HEK293 (cell line): ENCODE data around the gene TNS1.

Experiments
- CTCF ChIA-PET: fragments of 350-600 bp; formaldehyde crosslinking; extraction: SDS; loops from one replicate; lab custom pipeline; 2021; ENCODE audit warnings: antibody characterized with exemption; lab: Yijun Ruan, JAX
- POLR2A ChIA-PET: fragments of 300-600 bp; formaldehyde crosslinking; extraction: SDS; loops from one replicate; lab custom pipeline; 2020; ENCODE audit warnings: antibody characterized with exemption, inconsistent platforms; lab: Yijun Ruan, JAX
- H3K27ac ChIP-seq: fragments of 200-500 bp; sonication (Bioruptor generic); 2 replicates; pipeline ENCODE4 v1.5.1; 2014; ENCODE audit warnings: low read depth, low read length, control low read depth, inconsistent platforms; ENCODE audit errors: extremely low read depth
- H3K36me3 ChIP-seq, 2 experiments: fragments of 200-500 bp in 1 of 2; sonication (Bioruptor generic) in 1 of 2; 1 replicate in 1 of 2; 2 replicates in 1 of 2; pipeline ENCODE4 v1.5.1; 2014 to 2017; ENCODE audit warnings: inconsistent platforms in 2 of 2, low read length in 2 of 2; ENCODE audit not compliant: control insufficient read depth in 2 of 2, insufficient read depth in 1 of 2
- H3K4me1 ChIP-seq: fragments of 200-500 bp; sonication (Bioruptor generic); 2 replicates; pipeline ENCODE4 v1.5.1; 2014; ENCODE audit warnings: mild to moderate bottlenecking, low read length, inconsistent platforms; ENCODE audit not compliant: control insufficient read depth, insufficient read depth
- H3K4me3 ChIP-seq: 2 replicates; pipeline ENCODE4 v1.5.1; 2011; ENCODE audit warnings: low read depth, mild to moderate bottlenecking, control low read depth, low read length, moderate library complexity
- H3K9me3 ChIP-seq: fragments of 200-500 bp; sonication (Bioruptor generic); 2 replicates; pipeline ENCODE4 v1.5.1; 2014; ENCODE audit warnings: low read depth, low read length, inconsistent platforms; ENCODE audit not compliant: control insufficient read depth, insufficient read depth
- BCL11A ChIP-seq: fragments of 450-650 bp; formaldehyde crosslinking; IDR thresholded peaks from 2 replicates; pipeline ENCODE4 v1.5.1; 2016; ENCODE audit warnings: low read depth, missing biosample characterization, missing genetic modification characterization
- EGR2 ChIP-seq: fragments of 450-650 bp; formaldehyde crosslinking; IDR thresholded peaks from 2 replicates; pipeline ENCODE4 v1.5.1; 2016; ENCODE audit warnings: low read depth, missing biosample characterization, missing genetic modification characterization
- OVOL3 ChIP-seq: fragments of 450-650 bp; formaldehyde crosslinking; IDR thresholded peaks from 2 replicates; pipeline ENCODE4 v1.5.1; 2016; ENCODE audit warnings: missing biosample characterization, missing genetic modification characterization
- YY2 ChIP-seq: fragments of 450-650 bp; formaldehyde crosslinking; IDR thresholded peaks from 2 replicates; pipeline ENCODE4 v1.5.1; 2016; ENCODE audit warnings: missing biosample characterization, missing genetic modification characterization
- ZBTB20 ChIP-seq: fragments of 450-650 bp; formaldehyde crosslinking; IDR thresholded peaks from 2 replicates; pipeline ENCODE4 v1.5.1; 2016; ENCODE audit warnings: missing biosample characterization, missing genetic modification characterization
- ZBTB8A ChIP-seq: fragments of 450-650 bp; formaldehyde crosslinking; IDR thresholded peaks from 2 replicates; pipeline ENCODE4 v1.5.1; 2016; ENCODE audit warnings: missing biosample characterization, missing genetic modification characterization
- ZFP37 ChIP-seq: fragments of 450-650 bp; formaldehyde crosslinking; IDR thresholded peaks from 2 replicates; pipeline ENCODE4 v1.5.1; 2016; ENCODE audit warnings: missing biosample characterization, missing genetic modification characterization
- ZNF133 ChIP-seq: fragments of 450-650 bp; formaldehyde crosslinking; IDR thresholded peaks from 2 replicates; pipeline ENCODE4 v1.5.1; 2016; ENCODE audit warnings: missing biosample characterization, missing genetic modification characterization
- ZNF19 ChIP-seq: fragments of 450-650 bp; formaldehyde crosslinking; IDR thresholded peaks from 2 replicates; pipeline ENCODE4; 2016; ENCODE audit warnings: missing biosample characterization, missing genetic modification characterization, low read depth
- ZNF274 ChIP-seq, 2 experiments: fragments of 200-500 bp in 1 of 2; fragments of 450-650 bp in 1 of 2; sonication (Bioruptor generic) in 1 of 2; formaldehyde crosslinking in 1 of 2; IDR thresholded peaks; 2 replicates each; pipeline versions ENCODE4 v1.5.1 to v1.6.1; 2014 to 2016; ENCODE audit warnings: borderline replicate concordance in 1 of 2, inconsistent platforms in 1 of 2, low read length in 1 of 2, missing biosample characterization in 1 of 2, missing genetic modification characterization in 1 of 2
- ZNF311 ChIP-seq: fragments of 450-650 bp; formaldehyde crosslinking; IDR thresholded peaks from 2 replicates; pipeline ENCODE4 v1.5.1; 2017; ENCODE audit warnings: missing biosample characterization, missing genetic modification characterization, borderline replicate concordance
- ZNF514 ChIP-seq: fragments of 450-650 bp; formaldehyde crosslinking; IDR thresholded peaks from 2 replicates; pipeline ENCODE4 v1.5.1; 2016; ENCODE audit warnings: missing biosample characterization, missing genetic modification characterization
- ZNF776 ChIP-seq: fragments of 450-650 bp; formaldehyde crosslinking; IDR thresholded peaks from 2 replicates; pipeline ENCODE4 v1.5.0; 2017; ENCODE audit warnings: missing biosample characterization, missing genetic modification characterization, borderline replicate concordance
- ZNF837 ChIP-seq: fragments of 450-650 bp; formaldehyde crosslinking; IDR thresholded peaks from 2 replicates; pipeline ENCODE4 v1.5.1; 2016; ENCODE audit warnings: missing biosample characterization, missing genetic modification characterization
- TF ChIP-seq, protein P1 (sequence below): fragments of 450-650 bp; formaldehyde crosslinking; IDR thresholded peaks from 2 replicates; pipeline ENCODE4 v1.5.1; 2017; ENCODE audit warnings: missing biosample characterization, missing genetic modification characterization
- TF ChIP-seq, protein P2 (sequence below): fragments of 450-650 bp; IDR thresholded peaks from 2 replicates; pipeline ENCODE4 v1.5.1; 2018; ENCODE audit warnings: missing biosample characterization, missing genetic modification characterization
- TF ChIP-seq, protein P3 (sequence below): fragments of 450-650 bp; formaldehyde crosslinking; optimal IDR thresholded peaks from 2 replicates; pipeline ENCODE3; 2016; ENCODE audit warnings: missing biosample characterization, mild to moderate bottlenecking, missing genetic modification characterization
- TF ChIP-seq, protein P4 (sequence below): fragments of 450-650 bp; formaldehyde crosslinking; IDR thresholded peaks from 2 replicates; pipeline ENCODE4 v1.5.1; 2016; ENCODE audit warnings: missing biosample characterization, missing genetic modification characterization
- TF ChIP-seq, protein P5 (sequence below): fragments of 450-650 bp; formaldehyde crosslinking; IDR thresholded peaks from 2 replicates; pipeline ENCODE4 v1.5.0; 2017; ENCODE audit warnings: missing biosample characterization, missing genetic modification characterization, borderline replicate concordance

TNS1 gene

DNA sequence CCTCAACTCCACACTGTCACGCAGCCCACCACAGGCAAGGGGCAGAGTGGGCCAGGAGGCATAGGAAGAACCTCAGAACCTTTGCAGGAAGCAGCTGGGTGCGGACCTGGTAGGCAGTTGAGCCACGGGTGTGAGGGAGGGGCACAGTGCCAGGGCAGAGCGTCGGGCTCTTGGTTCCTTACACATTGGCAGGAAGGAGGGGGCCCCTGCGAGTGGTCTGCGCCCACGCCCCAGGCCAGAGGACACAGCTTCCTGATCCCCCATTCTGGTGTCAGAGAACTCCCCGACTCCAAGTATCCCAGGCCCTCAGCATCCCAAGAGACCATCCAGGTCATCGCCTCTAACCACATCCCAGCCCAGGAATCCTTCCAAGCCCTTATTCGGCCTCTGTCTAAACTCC is 61.5 kb downstream of the TNS1 start (continued):
- TF ChIP-seq, protein P1, sequence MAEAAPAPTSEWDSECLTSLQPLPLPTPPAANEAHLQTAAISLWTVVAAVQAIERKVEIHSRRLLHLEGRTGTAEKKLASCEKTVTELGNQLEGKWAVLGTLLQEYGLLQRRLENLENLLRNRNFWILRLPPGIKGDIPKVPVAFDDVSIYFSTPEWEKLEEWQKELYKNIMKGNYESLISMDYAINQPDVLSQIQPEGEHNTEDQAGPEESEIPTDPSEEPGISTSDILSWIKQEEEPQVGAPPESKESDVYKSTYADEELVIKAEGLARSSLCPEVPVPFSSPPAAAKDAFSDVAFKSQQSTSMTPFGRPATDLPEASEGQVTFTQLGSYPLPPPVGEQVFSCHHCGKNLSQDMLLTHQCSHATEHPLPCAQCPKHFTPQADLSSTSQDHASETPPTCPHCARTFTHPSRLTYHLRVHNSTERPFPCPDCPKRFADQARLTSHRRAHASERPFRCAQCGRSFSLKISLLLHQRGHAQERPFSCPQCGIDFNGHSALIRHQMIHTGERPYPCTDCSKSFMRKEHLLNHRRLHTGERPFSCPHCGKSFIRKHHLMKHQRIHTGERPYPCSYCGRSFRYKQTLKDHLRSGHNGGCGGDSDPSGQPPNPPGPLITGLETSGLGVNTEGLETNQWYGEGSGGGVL (tag by site-specific recombination), result no peak
- TF ChIP-seq, protein P2, sequence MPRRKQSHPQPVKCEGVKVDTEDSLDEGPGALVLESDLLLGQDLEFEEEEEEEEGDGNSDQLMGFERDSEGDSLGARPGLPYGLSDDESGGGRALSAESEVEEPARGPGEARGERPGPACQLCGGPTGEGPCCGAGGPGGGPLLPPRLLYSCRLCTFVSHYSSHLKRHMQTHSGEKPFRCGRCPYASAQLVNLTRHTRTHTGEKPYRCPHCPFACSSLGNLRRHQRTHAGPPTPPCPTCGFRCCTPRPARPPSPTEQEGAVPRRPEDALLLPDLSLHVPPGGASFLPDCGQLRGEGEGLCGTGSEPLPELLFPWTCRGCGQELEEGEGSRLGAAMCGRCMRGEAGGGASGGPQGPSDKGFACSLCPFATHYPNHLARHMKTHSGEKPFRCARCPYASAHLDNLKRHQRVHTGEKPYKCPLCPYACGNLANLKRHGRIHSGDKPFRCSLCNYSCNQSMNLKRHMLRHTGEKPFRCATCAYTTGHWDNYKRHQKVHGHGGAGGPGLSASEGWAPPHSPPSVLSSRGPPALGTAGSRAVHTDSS, result no peak
- TF ChIP-seq OVOL3, result no peak
- TF ChIP-seq ZBTB8A (tag by site-specific recombination), result no peak
- TF ChIP-seq ZNF311 (tag by site-specific recombination), result no peak
- no peak for TF ChIP-seq BCL11A
- TF ChIP-seq ZNF133 (tag by site-specific recombination), result no peak
- TF ChIP-seq, protein P3, sequence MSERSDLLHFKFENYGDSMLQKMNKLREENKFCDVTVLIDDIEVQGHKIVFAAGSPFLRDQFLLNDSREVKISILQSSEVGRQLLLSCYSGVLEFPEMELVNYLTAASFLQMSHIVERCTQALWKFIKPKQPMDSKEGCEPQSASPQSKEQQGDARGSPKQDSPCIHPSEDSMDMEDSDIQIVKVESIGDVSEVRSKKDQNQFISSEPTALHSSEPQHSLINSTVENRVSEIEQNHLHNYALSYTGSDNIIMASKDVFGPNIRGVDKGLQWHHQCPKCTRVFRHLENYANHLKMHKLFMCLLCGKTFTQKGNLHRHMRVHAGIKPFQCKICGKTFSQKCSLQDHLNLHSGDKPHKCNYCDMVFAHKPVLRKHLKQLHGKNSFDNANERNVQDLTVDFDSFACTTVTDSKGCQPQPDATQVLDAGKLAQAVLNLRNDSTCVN (tag by site-specific recombination), result no peak
- TF ChIP-seq ZNF19 (tag by site-specific recombination), result no peak
- TF ChIP-seq ZNF837 (tag by site-specific recombination), result no peak
- TF ChIP-seq EGR2 (tag by site-specific recombination), result no peak
- TF ChIP-seq ZBTB20, result no peak
- TF ChIP-seq, all 188 proteins: peak for 0

DNA sequence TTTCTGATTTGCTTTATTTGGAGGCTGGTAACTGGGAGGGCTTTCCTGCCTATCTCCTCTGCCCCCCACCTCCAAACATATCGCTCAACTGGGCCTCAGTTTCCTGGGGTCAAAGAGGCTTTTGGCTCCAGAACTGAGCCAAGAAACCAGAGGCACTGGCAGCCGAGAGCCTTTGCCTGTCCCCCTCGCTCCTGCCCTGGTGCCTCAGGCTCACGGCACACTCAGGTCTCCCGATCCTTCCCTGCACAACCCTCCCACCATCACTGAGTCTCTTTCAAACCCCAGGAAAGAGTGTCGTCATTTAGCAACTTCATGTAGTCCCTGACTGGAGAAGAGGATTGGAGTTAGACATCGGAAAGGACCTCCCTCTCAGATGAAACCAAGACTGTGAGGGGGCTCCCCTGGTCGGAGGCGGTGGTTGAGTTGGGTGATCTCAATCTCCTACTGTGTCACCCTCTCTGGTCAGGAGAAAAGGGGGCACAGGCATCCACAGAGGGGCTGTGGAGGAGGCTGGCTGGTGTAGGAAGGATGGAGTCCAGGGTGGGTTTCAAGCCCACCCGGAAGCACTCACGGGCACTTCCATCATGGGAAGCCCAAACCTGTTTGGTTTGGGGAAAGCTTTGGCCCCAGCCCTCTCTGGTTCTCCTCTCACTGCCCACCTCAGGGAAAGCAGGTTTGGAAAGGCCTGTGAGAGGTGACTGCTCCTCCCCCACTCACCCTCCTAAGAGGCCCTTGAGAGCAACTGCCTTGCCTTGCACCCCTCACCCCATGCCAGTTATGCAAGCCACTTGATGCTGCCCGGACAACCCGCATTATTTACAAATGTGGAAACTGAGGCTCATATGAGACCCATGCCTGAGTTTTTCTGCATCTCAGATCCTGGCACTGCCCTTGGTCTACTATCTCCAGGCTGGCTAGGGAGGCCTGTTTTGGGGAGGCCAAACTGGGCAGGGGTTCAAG is 62.3 kb downstream of the TNS1 start:
- TF ChIP-seq ZNF514, result no peak
- TF ChIP-seq ZFP37 (tag by site-specific recombination), result no peak
- no peak for TF ChIP-seq YY2 (tag by site-specific recombination)
- TF ChIP-seq, protein P4, sequence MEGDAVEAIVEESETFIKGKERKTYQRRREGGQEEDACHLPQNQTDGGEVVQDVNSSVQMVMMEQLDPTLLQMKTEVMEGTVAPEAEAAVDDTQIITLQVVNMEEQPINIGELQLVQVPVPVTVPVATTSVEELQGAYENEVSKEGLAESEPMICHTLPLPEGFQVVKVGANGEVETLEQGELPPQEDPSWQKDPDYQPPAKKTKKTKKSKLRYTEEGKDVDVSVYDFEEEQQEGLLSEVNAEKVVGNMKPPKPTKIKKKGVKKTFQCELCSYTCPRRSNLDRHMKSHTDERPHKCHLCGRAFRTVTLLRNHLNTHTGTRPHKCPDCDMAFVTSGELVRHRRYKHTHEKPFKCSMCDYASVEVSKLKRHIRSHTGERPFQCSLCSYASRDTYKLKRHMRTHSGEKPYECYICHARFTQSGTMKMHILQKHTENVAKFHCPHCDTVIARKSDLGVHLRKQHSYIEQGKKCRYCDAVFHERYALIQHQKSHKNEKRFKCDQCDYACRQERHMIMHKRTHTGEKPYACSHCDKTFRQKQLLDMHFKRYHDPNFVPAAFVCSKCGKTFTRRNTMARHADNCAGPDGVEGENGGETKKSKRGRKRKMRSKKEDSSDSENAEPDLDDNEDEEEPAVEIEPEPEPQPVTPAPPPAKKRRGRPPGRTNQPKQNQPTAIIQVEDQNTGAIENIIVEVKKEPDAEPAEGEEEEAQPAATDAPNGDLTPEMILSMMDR (tag by site-specific recombination), result no peak
- no peak for TF ChIP-seq ZNF274 (IDR thresholded peaks at IDR 0.05; ENCODE audit: low read length)
- no peak for TF ChIP-seq ZNF274 (tag by site-specific recombination; IDR thresholded peaks at IDR 0.05; ENCODE audit: borderline replicate concordance)
- no peak for TF ChIP-seq ZNF776 (tag by site-specific recombination)
- TF ChIP-seq, protein P5, sequence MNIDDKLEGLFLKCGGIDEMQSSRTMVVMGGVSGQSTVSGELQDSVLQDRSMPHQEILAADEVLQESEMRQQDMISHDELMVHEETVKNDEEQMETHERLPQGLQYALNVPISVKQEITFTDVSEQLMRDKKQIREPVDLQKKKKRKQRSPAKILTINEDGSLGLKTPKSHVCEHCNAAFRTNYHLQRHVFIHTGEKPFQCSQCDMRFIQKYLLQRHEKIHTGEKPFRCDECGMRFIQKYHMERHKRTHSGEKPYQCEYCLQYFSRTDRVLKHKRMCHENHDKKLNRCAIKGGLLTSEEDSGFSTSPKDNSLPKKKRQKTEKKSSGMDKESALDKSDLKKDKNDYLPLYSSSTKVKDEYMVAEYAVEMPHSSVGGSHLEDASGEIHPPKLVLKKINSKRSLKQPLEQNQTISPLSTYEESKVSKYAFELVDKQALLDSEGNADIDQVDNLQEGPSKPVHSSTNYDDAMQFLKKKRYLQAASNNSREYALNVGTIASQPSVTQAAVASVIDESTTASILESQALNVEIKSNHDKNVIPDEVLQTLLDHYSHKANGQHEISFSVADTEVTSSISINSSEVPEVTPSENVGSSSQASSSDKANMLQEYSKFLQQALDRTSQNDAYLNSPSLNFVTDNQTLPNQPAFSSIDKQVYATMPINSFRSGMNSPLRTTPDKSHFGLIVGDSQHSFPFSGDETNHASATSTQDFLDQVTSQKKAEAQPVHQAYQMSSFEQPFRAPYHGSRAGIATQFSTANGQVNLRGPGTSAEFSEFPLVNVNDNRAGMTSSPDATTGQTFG (tag by site-specific recombination), result no peak
- TF ChIP-seq, all 188 proteins: peak for 0
- CTCF ChIA-PET, result no interaction called here
- Histone ChIP-seq H3K27ac (no peak overlapping the region), H3K4me3 (no peak overlapping the region), H3K9me3 (no peaks in the 10 kb centered on the region), H3K36me3 (no peaks in the 10 kb centered on the region), H3K4me1 (peaks cover 4% of the 10 kb centered on the region)
- POLR2A ChIA-PET, result no interaction called here
